SK-N-SH treated with all-trans-retinoic acid at 6 μM for 48 hours (cell line): Measurements from ENCODE around the gene FAM20C.

ENCODE experiments used
- ARNTL ChIP-seq: fragments of 450-650 bp; formaldehyde crosslinking; IDR thresholded peaks from 2 replicates; pipeline ENCODE4 v1.5.0; 2020; ENCODE audit warnings: low read depth, mild to moderate bottlenecking, moderate library complexity, borderline replicate concordance
- RARB ChIP-seq: fragments of 250-450 bp; sonication (Bioruptor Pico); IDR thresholded peaks from 2 replicates; pipeline ENCODE4 v1.8.0; 2021; ENCODE audit warnings: mild to moderate bottlenecking, moderate library complexity
- SNAI2 ChIP-seq: fragments of 250-450 bp; sonication (Bioruptor Pico); IDR thresholded peaks from 2 replicates; pipeline ENCODE4 v1.5.0; 2020; ENCODE audit warnings: mild to moderate bottlenecking, moderate library complexity
- TCF4 ChIP-seq: fragments of 250-450 bp; sonication (Bioruptor Pico); IDR thresholded peaks from 2 replicates; pipeline ENCODE4 v1.8.0; 2021; ENCODE audit warnings: mild to moderate bottlenecking, moderate library complexity, borderline replicate concordance
- ZFP3 ChIP-seq: fragments of 250-450 bp; sonication (Bioruptor Pico); IDR thresholded peaks from 2 replicates; pipeline ENCODE4 v1.5.0; 2020; ENCODE audit warnings: mild to moderate bottlenecking, moderate library complexity
- TF ChIP-seq, protein P1 (sequence below): fragments of 250-450 bp; sonication (Bioruptor Pico); IDR thresholded peaks from 2 replicates; pipeline ENCODE4 v1.8.0; 2021; ENCODE audit warnings: low read depth, mild to moderate bottlenecking, moderate library complexity, borderline replicate concordance
- TF ChIP-seq, protein P2 (sequence below): fragments of 250-450 bp; sonication (Bioruptor Pico); IDR thresholded peaks from 2 replicates; pipeline ENCODE4 v1.5.1; 2020; ENCODE audit warnings: low read depth, mild to moderate bottlenecking, moderate library complexity
- TF ChIP-seq, protein P3 (sequence below): fragments of 250-450 bp; sonication (Bioruptor Pico); IDR thresholded peaks from 2 replicates; pipeline ENCODE4 v1.8.0; 2020; ENCODE audit warnings: mild to moderate bottlenecking, moderate library complexity, borderline replicate concordance

DNA sequence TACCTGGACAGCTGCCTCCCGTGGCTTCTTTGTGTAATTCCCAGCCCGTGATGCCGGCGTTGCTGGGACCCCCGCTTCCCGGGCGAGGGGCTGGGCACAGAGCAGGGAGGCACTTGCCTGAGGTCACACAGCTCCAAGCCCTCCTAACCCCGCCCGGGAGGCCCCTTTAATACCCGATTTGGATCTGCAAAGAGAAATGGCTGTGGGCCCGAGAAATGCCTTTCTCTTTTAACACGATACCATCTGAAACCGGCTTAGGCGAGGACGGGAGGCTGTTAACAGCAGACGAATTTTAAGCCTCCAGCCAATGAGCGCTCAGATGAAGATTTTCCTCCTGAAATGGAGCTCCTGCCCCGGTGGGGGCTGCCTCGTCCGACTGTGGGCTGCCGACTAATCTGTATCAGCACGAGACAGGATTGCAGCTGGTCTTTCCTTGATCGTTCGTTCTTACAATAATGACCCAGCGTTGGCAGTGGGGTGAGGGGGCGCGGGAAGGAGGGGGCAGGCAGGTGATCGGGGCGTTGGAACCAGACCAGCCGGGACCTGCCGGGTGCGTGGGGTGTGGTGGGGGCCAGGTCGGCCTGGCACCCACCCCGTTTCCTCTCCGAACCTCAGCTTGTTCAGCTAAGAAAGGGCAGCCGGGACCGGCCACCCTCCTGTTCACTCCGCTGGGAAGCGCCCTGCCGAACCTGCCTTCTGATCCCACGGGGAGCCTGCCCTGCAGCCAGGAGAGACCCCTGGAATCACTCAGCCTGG lies 61.4 kb downstream of the FAM20C start:
- TF ChIP-seq ARNTL, result no peak
- TF ChIP-seq, protein P1, sequence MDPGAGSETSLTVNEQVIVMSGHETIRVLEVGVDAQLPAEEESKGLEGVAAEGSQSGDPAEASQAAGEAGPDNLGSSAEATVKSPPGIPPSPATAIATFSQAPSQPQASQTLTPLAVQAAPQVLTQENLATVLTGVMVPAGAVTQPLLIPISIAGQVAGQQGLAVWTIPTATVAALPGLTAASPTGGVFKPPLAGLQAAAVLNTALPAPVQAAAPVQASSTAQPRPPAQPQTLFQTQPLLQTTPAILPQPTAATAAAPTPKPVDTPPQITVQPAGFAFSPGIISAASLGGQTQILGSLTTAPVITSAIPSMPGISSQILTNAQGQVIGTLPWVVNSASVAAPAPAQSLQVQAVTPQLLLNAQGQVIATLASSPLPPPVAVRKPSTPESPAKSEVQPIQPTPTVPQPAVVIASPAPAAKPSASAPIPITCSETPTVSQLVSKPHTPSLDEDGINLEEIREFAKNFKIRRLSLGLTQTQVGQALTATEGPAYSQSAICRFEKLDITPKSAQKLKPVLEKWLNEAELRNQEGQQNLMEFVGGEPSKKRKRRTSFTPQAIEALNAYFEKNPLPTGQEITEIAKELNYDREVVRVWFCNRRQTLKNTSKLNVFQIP, result no peak
- TF ChIP-seq RARB (CRISPR knock-in tag), result no peak
- TF ChIP-seq SNAI2 (CRISPR knock-in tag), result no peak
- TF ChIP-seq, protein P2, sequence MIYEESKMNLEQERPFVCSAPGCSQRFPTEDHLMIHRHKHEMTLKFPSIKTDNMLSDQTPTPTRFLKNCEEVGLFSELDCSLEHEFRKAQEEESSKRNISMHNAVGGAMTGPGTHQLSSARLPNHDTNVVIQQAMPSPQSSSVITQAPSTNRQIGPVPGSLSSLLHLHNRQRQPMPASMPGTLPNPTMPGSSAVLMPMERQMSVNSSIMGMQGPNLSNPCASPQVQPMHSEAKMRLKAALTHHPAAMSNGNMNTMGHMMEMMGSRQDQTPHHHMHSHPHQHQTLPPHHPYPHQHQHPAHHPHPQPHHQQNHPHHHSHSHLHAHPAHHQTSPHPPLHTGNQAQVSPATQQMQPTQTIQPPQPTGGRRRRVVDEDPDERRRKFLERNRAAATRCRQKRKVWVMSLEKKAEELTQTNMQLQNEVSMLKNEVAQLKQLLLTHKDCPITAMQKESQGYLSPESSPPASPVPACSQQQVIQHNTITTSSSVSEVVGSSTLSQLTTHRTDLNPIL (CRISPR knock-in tag), result no peak
- no peak for TF ChIP-seq ZFP3 (CRISPR knock-in tag)
- TF ChIP-seq, protein P3, sequence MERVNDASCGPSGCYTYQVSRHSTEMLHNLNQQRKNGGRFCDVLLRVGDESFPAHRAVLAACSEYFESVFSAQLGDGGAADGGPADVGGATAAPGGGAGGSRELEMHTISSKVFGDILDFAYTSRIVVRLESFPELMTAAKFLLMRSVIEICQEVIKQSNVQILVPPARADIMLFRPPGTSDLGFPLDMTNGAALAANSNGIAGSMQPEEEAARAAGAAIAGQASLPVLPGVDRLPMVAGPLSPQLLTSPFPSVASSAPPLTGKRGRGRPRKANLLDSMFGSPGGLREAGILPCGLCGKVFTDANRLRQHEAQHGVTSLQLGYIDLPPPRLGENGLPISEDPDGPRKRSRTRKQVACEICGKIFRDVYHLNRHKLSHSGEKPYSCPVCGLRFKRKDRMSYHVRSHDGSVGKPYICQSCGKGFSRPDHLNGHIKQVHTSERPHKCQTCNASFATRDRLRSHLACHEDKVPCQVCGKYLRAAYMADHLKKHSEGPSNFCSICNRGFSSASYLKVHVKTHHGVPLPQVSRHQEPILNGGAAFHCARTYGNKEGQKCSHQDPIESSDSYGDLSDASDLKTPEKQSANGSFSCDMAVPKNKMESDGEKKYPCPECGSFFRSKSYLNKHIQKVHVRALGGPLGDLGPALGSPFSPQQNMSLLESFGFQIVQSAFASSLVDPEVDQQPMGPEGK (CRISPR knock-in tag), result no peak
- no peak for TF ChIP-seq TCF4 (CRISPR knock-in tag)
